MM.1S (cell line): ENCODE data around the gene PRPF19.

Experiments used
- CTCF ChIP-seq: fragments of 300-600 bp; sonication (generic); IDR thresholded peaks from 2 replicates; pipeline ENCODE4 v1.5.1; 2016; ENCODE audit warnings: antibody characterized with exemption, low read length, mixed read lengths
- EZH2 ChIP-seq: fragments of 300-600 bp; sonication (generic); optimal IDR thresholded peaks from 2 replicates; pipeline ENCODE3; 2017; ENCODE audit warnings: low read depth, mild to moderate bottlenecking, antibody characterized with exemption, low read length, mixed read lengths

- TF ChIP-seq EZH2 (no peak), CTCF (no peak)
Observed at GRCh38 chr11:60847896-60848295, 58.5 kb downstream of the PRPF19 start.
